NCI-H446 treated with DMSO at 0.1 percent for 48 hours (cell line): ENCODE data around the gene PTGES3L.
A peak's percentile ranks its signal among the peaks of the same experiment; 100 is the strongest.
"Not testable (repeated sequence)": the region's sequence is repeated elsewhere in the genome, so short reads cannot be mapped to it uniquely, and the experiment has no call there.

Experiments used
- DNase-seq: peaks from one replicate; lab custom pipeline; 2025; lab: John Stamatoyannopoulos, UW

Gene PTGES3L

DNA sequence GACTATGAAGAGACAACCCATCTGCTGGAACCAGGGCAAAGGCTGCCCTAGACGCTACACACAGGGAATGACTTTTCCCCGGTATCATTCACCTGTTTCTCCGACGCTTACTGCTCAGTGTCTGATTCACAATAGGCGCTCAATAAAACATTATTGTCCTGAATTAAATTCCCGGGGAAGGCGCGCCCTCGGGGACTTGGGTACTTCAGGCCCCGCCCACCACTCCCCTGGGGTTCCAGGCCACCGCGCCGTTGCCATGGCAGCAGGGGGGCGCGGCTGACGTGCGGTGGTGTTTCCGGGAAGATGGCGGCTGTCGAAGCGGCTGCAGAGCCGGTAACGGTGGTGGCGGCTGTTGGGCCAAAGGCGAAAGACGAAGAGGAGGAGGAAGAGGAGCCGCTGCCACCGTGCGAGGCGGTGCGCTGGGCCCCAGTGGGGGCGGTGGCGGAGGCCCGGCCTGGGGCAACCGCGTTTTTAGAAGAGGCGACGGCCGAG lies 440 bp upstream of the PTGES3L start, which contains the start of gene RUNDC1:
TSS of gene RUNDC1 (plus strand) at position 292 of the 492 bp plus-strand sequence. CDS start at position 304, 12 bp downstream.
- peak; percentile 23 for DNase-seq

DNA sequence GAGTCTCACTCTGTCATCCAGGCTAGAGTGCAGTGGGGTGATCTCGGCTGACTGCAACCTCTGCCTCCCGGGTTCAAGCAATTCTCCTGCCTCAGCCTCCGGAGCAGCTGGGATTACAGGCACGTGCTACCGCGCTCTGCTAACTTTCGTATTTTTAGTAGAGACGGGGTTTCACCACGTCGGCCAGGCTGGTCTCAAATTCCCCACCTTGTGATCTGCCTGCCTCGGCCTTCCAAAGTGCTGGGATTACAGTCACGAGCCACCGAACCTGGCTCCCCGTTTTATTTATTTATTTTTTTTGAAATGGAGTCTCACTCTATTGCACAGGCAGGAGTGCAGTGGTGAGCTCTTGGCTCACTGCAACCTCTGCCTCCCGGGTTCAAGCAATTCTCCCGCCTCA lies 4.2 kb downstream of the PTGES3L start:
- DNase-seq: not testable (repeated sequence)

DNA sequence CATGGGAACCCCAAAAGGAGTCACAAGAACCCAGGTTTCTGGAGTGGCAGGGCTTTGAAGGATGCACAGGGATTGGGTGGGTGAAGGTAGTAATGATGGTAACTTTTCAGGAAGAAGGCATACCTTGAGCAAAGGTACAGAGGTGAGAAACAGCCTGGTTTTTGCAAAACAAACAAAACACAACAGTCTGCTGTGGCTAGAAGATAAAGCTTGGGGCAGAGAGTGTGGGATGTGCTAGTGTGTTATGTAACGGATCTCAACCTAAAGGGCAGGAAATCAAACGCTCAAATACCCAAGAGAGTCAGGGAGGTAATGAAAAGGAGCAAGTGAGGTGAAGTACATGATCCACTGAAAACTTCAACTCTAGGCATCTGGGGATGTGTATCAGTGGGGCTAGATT lies 4.6 kb downstream of the PTGES3L start:
- DNase-seq: no peak

DNA sequence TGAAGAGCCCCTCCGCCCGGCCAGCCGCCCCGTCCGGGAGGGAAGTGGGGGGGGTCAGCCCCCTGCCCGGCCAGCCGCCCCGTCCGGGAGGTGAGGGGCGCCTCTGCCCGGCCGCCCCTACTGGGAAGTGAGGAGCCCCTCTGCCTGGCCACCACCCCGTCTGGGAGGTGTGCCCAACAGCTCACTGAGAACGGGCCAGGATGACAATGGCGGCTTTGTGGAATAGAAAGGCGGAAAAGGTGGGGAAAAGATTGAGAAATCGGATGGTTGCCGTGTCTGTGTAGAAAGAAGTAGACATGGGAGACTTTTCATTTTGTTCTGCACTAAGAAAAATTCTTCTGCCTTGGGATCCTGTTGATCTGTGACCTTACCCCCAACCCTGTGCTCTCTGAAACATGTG lies 6.6 kb downstream of the PTGES3L start:
- DNase-seq: not testable (repeated sequence)

DNA sequence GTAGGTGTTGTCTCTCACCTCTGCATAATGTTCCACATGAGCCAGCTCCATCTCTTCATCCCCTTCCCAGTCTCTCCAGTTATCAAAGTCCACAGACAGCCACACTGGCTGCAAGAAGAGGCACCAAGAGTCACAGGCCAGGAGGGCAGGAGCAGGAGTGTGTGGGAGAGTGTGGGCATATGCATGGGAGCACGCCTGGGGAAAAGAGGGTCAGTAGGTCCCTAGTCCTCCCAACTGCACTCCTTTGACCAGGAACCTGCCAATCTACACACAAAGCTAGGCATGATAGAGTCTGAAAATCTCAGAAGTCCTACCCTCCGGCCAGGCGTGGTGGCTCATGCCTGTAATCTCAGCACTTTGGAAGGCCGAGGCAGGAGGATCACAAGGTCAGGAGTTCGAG lies 8.3 kb downstream of the PTGES3L start:
- DNase-seq: no peak

DNA sequence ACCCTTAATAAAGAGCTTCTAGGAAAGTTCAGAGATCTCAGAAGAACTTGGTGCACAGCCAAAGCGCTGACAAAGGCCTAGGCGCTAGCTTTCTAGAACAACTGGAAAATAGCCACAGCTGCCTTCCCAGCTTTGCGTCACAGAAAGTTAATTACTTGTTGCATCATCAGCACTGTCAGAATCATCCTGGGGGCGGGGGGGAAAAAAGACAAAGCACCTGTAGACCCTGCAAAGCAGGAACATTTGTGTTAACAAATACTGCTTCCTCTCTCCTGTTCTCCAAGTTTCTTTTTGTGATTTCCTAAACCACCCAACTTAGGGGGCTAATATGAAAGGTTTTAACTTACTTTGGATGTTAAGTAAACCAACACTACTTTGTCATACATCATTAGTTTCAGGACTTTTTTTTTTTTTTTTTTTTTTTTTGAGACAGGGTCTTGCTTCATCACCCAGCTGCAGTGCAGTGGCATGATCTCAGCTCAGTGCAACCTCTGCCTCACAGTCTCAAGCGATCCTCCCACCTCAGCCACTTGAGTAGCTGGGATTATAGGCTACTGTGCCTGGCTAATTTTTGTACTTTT lies 10.8 kb downstream of the PTGES3L start:
- DNase-seq: no peak

DNA sequence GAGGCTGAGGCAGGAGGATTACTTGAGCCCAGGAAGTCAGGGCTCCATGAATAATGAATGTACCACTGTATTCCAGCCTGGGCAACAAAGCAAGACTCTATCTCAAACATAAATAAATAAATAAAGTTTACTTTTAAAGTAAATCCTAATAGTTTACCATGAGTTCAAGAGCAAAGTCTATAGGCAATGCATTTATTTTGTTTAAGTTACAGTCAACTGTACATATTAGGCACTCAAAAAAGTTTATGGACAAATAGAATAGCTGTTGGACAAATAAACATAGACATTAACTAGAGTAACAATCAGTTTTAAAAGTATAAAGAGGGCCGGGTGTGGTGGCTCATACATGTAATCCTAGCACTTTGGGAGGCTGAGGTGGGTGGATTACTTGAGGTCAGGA lies 12.0 kb downstream of the PTGES3L start:
- DNase-seq: no peak

DNA sequence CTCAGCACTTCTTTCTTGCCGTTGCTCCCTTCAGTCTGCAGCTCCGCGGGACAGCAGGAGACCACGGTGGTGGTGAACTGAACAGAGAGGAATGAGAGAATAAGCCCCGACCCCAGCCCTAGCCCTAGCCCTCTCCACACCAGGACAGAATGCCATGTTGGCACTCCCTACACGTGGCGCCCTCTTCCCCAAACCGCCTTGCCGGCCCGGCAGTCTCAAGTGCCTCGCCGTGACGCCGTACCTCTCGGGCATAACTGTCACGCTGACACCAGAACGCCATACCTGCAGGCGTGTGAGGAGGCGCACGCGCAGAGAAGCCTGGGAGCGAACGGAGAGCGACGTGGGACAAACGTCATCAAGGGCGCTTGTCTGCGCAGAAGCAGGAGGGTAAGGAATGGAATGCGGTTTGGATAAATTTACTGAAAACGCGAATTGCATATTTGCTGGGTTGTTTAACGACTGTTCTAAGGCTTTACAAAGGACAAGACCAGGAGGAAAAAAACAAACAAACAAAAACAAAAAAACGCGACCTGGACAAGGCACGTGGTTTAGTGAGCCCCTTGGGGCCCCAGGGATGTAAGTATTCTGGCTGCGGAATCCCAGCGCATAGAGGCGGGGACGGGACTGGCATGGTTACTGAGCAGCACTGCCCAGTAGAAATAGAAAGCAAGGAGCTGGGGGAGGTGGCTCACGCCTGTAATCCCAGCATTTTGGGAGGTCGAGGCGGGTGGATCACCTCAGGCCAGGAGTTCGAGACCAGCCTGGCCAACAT lies 15.5 kb downstream of the PTGES3L start, which contains the start of gene AARSD1:
TSS of gene AARSD1 (minus strand) at position 294 of the 772 bp plus-strand sequence. CDS start at position 280, 14 bp downstream.
- peak; percentile 74 for DNase-seq

DNA sequence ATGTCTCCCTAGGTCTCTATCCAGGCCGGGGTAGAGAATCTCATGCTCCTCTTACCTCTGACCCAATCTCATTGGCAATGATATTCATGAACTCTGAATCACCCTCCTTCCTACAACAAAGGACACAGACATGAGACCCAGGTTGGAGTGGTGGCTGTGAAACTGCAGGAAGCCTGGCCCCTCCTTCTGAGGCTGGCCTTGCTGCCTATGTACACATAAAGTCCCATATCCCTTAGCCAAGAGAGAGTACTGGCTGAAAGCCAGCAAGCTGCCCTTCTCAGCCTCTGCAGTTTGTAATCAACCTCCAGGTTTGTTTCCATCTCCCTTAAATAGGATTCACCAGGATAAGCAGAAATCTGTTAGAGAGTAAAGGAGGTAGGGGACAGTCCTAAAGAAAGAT lies 26.2 kb downstream of the PTGES3L start:
- DNase-seq: no peak

DNA sequence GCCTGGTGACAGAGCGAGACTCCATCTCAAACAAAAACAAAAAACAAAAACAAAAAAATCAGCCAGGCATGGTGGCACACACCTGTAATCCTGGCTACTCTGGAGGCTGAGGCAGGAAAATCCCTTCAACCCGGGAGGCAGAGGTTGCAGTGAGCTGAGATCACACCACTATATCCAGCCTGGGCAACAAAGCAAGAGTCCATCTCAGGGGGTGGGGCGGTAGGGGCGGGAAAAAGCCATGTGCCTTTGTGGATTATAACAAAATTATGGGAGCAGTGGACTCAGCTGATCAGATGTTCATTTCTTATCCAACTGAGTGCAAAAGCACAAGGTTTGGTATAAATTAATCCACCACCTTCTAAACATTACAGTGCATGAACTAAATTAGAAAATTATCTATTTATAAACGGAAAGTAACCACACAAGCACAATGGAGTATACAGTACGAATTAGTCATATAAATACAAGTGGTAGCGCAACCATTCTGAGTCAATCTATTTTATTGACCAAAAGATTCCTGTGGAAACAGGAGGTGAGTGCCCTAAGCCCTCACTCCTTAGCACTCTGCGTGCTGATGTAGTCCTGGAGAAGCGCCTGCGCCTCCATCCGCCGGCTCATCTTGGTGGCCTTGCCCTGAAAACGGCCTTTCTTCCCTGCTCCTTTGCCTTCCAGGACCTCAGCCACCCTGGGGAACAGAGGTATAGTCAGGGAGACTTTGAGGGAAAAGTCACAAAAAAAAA lies 29.7 kb downstream of the PTGES3L start:
- DNase-seq: no peak

DNA sequence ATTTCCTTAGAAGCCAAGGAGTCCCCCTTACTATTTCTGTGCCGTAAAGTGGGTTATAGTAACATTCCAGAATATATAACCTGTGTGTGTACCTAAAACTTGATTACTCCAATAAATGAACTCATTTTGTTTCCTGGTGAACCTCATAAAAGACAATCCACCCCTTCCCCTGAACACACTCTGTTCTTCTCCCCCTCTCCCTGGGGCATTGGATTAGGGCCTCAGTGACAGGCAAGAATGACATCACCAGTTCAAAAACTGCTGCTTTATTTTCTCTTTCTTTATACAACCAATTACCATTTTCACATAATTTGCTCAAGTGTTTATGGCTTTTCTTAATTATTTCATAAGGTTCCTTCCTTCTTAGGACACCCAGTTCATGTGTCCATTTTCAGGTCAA lies 33.1 kb downstream of the PTGES3L start:
- DNase-seq: no peak

DNA sequence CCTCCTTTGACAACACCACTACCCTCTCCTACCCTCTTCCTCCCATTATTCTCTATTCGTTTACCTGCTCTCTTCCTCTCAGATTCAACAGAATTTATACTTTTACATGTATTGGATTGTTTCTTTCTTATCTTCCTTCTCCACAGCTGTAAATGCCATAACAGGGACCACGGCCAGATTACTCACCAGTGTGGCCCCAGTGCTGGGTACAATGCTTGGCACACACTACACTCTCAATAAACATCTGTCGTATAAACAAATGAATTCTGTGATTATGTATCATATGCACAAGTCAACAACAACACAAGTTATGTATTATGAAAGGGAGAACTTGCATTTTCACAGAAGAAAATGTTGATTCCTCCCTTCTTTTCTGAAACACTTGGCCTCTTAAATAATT lies 35.7 kb downstream of the PTGES3L start:
- no peak for DNase-seq

DNA sequence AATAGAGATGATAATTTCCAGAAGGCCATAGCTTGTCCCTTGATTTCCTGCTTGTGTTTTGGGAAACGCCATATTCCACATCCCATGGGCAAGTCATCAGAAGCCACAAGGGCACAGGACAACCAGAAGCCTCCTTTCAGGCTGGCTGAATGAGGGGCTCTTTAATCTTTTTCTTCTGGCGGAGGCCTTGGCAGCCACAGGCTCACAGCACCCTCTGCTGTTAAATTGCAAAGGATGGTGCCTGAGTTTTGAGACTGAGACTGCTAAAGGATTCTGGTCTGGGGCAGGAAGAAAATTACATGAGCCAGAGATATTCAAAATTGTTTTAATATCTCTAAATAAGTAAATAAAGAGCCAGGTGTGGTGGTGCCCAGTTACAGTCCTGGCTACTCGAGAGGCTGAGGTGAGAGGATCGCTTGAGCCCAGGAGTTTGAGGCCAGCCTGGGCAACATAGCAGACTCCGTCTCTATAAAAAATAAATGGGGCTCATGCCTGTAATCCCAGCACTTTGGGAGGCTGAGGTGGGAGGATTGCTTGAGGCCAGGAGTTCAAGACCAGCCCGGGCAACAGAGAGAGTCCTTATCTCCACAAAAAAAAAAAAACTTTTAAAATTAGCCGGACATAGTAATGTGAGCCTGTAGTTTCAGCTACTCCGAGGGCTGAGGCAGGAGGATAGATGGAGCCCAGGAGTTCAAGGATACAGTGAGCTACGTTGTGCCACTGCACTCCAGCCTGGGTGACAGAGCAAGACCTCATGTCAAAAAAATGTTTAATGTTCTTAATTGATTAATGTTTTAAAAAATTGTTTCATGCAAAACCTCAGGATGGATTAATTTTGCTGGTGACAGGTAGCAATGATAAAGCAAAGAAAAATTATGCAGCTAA lies 41.9 kb downstream of the PTGES3L start:
- DNase-seq: peak; percentile 29

DNA sequence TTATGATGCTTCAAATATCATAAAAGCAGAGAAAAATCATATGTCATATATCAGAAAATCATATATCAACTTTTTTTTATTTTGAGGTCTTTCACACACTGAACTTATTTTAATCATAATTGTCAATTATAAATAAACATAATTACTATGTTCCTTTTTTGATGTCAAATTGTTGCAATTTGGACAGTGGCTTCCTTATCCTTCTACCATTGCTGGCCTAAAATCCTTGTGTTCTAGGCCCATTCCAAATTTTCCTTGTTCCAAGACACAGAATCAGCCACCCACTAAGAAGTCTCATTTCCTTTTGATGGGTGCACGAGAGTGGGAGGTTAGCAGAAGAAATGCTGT lies 50.4 kb downstream of the PTGES3L start:
- DNase-seq: no peak

DNA sequence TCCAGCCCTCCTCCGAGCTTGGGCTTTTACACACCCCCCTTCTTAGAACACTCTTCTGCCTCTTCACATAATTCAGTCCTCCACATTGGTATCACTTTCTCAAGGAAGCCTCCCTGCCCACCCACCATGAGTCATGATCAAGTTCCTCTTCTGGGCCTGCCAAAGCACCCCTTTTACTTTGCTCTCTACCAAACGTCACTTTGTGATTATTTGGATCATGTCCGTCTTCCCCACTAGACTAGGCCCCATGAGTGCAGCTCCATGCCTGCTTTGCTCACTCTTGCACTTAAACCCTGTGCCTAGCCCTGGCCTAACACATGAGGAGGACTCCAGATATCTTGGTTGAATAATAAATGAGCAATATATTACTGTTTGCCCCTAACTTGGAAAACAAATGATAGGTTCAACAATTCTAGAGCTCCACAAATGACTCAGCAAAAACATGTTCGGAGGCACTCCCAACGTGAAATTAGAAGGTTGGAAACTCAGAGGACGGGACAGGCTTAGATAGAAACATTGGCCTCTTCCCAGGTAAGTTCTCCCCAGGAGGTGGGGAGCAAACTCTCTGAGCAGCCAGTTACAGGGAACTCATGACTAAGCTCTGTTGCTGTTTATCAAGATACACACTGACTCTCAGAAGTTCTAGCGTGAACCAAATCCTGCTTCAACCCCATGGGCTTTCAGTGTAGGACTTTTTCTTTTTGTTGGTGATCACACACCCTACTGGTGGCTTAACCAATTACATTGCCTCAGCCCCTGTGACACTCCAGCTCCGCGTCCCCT lies 51.0 kb downstream of the PTGES3L start:
- DNase-seq: peak; percentile 19

DNA sequence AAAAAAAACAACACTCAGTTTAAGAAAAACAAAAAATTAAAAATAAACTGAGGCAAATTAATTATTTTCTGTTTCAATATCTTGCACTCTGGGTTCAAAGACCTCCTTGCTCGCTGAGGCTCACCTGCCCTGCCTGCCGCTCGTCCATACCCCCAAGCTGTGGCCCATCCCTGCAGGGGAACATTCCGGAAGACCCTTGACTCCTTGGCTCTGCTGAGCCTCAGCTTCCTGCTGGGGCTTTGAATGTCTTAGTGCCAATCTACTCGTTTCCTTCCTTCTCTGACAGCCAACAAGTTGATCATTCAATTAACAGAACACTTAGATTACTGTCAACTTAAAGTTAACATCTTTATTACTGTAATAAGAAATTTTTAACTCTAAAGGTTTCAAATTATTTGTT lies 55.0 kb downstream of the PTGES3L start:
- no peak for DNase-seq

DNA sequence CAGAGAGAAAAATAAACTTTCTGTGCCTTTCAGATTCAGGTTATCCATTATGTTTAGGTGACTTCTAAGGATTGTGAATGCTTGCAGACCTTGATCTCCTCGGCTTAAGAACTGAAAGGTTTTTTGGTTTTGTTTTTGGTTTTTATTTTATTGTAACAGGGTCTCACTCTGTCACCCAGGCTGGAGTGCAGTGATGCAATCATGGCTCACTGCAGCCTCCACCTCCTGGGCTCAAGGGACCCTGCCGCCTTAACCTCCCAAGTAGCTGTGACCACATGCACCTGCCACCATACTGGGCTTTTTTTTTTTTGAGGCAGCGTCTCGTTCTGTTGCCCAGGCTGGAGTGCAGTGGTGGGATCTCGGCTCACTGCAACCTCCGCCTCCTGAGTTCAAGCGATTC lies 56.4 kb downstream of the PTGES3L start:
- not testable (repeated sequence) for DNase-seq

DNA sequence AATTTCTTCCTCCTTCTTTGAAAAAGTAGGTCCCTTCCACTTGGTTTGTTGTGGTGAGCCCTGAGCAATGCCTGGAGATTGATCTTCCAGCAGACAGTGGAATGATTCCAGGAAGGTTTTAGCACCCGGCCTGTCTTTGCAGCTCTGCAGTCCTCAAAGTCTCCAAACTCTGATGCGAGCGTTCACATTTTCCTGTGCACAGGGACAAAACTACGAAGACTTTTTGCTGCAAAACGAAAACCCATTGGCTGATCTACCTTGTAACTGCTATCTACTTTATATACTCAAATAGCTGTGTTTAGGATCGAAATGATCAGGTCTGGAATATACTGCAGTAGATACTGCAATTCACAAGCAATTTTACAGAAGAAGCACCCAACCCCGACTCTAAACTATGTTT lies 57.6 kb downstream of the PTGES3L start:
- no peak for DNase-seq

DNA sequence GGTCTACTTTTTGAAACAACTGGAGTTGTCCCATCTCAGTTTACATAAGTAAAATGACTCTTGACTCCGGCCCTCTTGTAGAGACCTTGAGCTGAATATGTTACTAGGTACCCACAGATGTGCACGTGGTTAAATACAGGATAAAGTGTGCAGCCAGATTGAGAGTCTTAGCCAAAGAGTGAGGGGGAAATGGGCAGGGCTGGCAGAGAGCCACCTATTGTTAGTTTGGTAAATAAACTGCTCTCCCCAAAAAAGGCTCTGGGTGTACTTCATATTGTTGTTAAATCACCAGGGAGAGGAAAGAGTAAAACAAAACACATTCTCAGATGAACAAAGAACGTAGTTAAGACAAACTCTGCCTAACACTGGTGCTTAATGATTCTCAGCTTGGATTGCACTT lies 59.0 kb downstream of the PTGES3L start:
- DNase-seq: no peak

DNA sequence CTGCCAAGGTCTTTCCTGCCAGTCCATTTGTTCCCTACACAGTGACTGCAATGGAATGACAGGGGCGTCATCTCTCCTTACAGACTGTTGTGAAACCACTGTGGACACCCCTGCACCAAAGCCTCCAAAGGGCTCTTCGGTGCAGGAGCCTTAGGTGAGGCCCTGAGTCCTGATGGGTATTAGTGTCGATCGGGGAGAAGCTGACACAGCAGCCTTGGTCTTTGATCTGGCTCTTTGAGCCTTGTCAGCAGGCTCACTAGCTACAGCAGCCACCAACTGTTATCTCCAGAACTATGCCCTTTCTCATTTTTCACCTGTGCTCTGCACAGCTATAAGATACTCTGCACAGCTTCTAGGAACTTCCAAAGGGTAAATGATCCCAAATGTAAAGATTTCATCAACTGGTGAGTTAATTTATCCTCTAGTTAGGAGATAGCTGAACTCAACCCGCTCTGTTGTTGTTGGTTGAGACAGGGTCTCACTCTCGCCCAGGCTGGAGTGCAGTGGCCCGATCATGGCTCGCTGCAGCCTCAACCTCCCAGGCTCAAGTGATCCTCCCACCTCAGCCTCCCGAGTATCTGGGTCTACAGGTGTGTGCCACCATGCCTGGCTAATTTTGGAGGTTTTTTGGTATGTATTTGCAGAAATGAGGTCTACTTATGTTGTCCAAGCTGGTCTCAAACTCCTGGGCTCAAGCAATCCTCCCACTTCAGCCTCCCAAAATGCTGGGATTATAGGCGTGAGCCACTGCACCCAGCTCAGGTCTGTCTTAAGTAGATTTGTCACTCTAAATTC lies 59.6 kb downstream of the PTGES3L start:
- no peak for DNase-seq
